K562 (cell line): ENCODE results near the gene CLIC5.

Experiments used
- CTCF ChIP-seq, 3 experiments: IDR thresholded peaks in 2 of 3; conservative IDR thresholded peaks in 1 of 3; 2 replicates each; pipeline ENCODE4 v1.5.1; 2011 to 2012; ENCODE audit warnings: low read length in 3 of 3, mild to moderate bottlenecking in 3 of 3, control low read depth in 2 of 3, improper control_type of control experiment in 1 of 3, inconsistent platforms in 1 of 3, low read depth in 1 of 3, mixed read lengths in 1 of 3, moderate library complexity in 1 of 3; ENCODE audit not compliant: insufficient read depth in 2 of 3
- EP300 ChIP-seq: IDR thresholded peaks from 2 replicates; pipeline ENCODE4 v1.6.1; 2012; ENCODE audit warnings: low read length, improper control_type of control experiment
- EZH2 ChIP-seq: IDR thresholded peaks from 2 replicates; pipeline ENCODE4 v1.6.1; 2012; ENCODE audit warnings: low read depth, mild to moderate bottlenecking, inconsistent platforms, low read length, borderline replicate concordance
- JUNB ChIP-seq: fragments of 450-650 bp; formaldehyde crosslinking; conservative IDR thresholded peaks from 2 replicates; pipeline ENCODE4 v1.4.0; 2020; ENCODE audit warnings: mild to moderate bottlenecking
- POLR2A ChIP-seq: fragments of 450-650 bp; conservative IDR thresholded peaks from 2 replicates; pipeline ENCODE4 v1.6.1; 2016
- SMC3 ChIP-seq: conservative IDR thresholded peaks from 2 replicates; pipeline ENCODE4 v1.6.1; 2011; ENCODE audit warnings: low read depth, low read length, improper control_type of control experiment; ENCODE audit not compliant: insufficient read depth
- USF2 ChIP-seq: sonication (generic); formaldehyde crosslinking; IDR thresholded peaks from 2 replicates; pipeline ENCODE4 v1.5.0; 2020; ENCODE audit warnings: missing genetic modification reagents
- ZNF696 ChIP-seq: fragments of 250-450 bp; sonication (Bioruptor Pico); conservative IDR thresholded peaks from 2 replicates; pipeline ENCODE4 v1.4.0; 2020; ENCODE audit warnings: mild to moderate bottlenecking, moderate library complexity
- TF ChIP-seq, protein P1 (sequence below), 2 experiments: fragments of 450-650 bp; formaldehyde crosslinking in 1 of 2; IDR thresholded peaks; 2 replicates each; pipeline versions ENCODE4 v1.4.0 to v1.6.1; 2014 to 2020; ENCODE audit warnings: mild to moderate bottlenecking in 2 of 2, borderline replicate concordance in 1 of 2, low read depth in 1 of 2

- no peak for TF ChIP-seq JUNB
- TF ChIP-seq CTCF (IDR thresholded peaks at IDR 0.05 in 2 of 3, conservative IDR thresholded peaks at IDR 0.05 in 1 of 3; ENCODE audit: insufficient read depth in 2 of 3, low read depth in 1 of 3, low read length in 3 of 3): no peak
- TF ChIP-seq, protein P1, sequence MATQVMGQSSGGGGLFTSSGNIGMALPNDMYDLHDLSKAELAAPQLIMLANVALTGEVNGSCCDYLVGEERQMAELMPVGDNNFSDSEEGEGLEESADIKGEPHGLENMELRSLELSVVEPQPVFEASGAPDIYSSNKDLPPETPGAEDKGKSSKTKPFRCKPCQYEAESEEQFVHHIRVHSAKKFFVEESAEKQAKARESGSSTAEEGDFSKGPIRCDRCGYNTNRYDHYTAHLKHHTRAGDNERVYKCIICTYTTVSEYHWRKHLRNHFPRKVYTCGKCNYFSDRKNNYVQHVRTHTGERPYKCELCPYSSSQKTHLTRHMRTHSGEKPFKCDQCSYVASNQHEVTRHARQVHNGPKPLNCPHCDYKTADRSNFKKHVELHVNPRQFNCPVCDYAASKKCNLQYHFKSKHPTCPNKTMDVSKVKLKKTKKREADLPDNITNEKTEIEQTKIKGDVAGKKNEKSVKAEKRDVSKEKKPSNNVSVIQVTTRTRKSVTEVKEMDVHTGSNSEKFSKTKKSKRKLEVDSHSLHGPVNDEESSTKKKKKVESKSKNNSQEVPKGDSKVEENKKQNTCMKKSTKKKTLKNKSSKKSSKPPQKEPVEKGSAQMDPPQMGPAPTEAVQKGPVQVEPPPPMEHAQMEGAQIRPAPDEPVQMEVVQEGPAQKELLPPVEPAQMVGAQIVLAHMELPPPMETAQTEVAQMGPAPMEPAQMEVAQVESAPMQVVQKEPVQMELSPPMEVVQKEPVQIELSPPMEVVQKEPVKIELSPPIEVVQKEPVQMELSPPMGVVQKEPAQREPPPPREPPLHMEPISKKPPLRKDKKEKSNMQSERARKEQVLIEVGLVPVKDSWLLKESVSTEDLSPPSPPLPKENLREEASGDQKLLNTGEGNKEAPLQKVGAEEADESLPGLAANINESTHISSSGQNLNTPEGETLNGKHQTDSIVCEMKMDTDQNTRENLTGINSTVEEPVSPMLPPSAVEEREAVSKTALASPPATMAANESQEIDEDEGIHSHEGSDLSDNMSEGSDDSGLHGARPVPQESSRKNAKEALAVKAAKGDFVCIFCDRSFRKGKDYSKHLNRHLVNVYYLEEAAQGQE (IDR thresholded peaks at IDR 0.05; ENCODE audit: borderline replicate concordance): no peak
- TF ChIP-seq, protein P1 (CRISPR knock-in tag; IDR thresholded peaks at IDR 0.05; ENCODE audit: low read depth): no peak
- no peak for TF ChIP-seq EZH2
- no peak for TF ChIP-seq USF2 (CRISPR knock-in tag)
- no peak for TF ChIP-seq ZNF696
- no peak for TF ChIP-seq POLR2A
- TF ChIP-seq SMC3: no peak
- TF ChIP-seq EP300: no peak
These were observed 159.8 kb downstream of the CLIC5 start for GRCh38 chr6:45855642-45856394.
